ENCODE results near the gene MRGPRX3.

MRGPRX3 gene

DNA sequence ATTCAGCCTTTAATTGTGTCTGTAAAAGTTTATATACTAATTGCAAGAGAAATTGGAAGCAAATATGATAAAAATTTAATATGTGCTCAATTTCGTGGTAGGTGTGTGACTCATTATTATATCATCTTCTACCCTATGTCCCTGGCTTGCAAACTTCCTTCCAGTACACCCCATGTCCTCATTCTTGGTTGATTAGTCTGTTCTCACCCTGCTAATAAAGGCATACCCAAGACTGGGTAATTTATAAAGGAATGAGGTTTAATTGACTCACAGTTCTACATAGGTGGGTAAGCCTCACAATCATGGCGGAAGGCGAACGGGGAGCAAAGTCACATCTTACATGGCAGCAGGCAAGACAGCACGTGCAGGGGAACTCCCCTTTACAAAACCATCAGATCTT lies 11.9 kb downstream of the MRGPRX3 start:
- Histone ChIP-seq H3K36me3 (ENCODE audit: insufficient read depth, low read length) (no peaks in the 10 kb centered on the region), H3K4me1 (ENCODE audit: insufficient read depth, low read length) (no peaks in the 10 kb centered on the region), H3K27me3 (ENCODE audit: insufficient read depth, low read length, poor library complexity) (peaks cover 15% of the 10 kb centered on the region), H3K79me2 (ENCODE audit: insufficient read depth, low read length) (no peaks in the 10 kb centered on the region), H3K9me3 (ENCODE audit: insufficient read depth, low read length, severe bottlenecking) (no peaks in the 10 kb centered on the region), H4K20me1 (ENCODE audit: insufficient read depth, low read length) (no peaks in the 10 kb centered on the region), H3K4me3 (ENCODE audit: low read depth in 1 of 2, low read length in 2 of 2) (no peak overlapping the region), H3K9ac (ENCODE audit: low read depth, low read length) (no peak overlapping the region), H2AFZ (ENCODE audit: low read depth, low read length) (no peak overlapping the region), H3K27ac (ENCODE audit: low read length) (no peak overlapping the region), H3K4me2 (ENCODE audit: insufficient read depth, low read length) (no peak overlapping the region)
- TF ChIP-seq, protein P1, sequence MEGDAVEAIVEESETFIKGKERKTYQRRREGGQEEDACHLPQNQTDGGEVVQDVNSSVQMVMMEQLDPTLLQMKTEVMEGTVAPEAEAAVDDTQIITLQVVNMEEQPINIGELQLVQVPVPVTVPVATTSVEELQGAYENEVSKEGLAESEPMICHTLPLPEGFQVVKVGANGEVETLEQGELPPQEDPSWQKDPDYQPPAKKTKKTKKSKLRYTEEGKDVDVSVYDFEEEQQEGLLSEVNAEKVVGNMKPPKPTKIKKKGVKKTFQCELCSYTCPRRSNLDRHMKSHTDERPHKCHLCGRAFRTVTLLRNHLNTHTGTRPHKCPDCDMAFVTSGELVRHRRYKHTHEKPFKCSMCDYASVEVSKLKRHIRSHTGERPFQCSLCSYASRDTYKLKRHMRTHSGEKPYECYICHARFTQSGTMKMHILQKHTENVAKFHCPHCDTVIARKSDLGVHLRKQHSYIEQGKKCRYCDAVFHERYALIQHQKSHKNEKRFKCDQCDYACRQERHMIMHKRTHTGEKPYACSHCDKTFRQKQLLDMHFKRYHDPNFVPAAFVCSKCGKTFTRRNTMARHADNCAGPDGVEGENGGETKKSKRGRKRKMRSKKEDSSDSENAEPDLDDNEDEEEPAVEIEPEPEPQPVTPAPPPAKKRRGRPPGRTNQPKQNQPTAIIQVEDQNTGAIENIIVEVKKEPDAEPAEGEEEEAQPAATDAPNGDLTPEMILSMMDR (IDR thresholded peaks at IDR 0.05; ENCODE audit: borderline replicate concordance, extremely low read depth, low read length, poor library complexity, severe bottlenecking), result no peak
- ATAC-seq (ENCODE audit: insufficient read depth, low read depth), result no peak
- no peak for DNase-seq

DNA sequence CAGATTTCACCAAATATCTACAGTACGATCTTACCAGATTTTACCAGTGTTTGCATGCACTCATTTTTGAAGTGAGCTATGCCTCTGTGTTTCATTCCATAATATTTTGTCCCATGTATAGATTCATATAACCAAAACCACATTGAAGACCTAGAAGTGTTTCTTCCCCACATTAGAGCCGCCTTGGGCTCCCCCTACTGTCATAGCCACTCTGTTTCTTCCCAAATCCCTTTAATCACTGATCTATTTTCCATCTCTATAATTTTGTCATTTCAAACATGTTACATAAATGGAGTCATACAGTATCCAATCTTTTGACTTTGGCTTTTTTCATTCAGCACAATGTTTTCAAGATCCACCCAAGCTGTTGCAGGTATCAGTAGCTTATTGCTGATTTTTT lies 12.7 kb downstream of the MRGPRX3 start:
- no peak for TF ChIP-seq EZH2 (IDR thresholded peaks at IDR 0.05; ENCODE audit: borderline replicate concordance, low read depth, low read length, severe bottlenecking)
- TF ChIP-seq, protein P1 (IDR thresholded peaks at IDR 0.05; ENCODE audit: borderline replicate concordance, extremely low read depth, low read length, poor library complexity, severe bottlenecking), result peak; percentile 39
- H3K27me3 ChIP-seq (ENCODE audit: insufficient read depth, low read length, poor library complexity), result peaks cover 15% of the 10 kb centered on the region
- no peak overlapping the region for H2AFZ ChIP-seq (ENCODE audit: low read depth, low read length)
- no peaks in the 10 kb centered on the region for H3K9me3 ChIP-seq (ENCODE audit: insufficient read depth, low read length, severe bottlenecking)
- no peak for DNase-seq
- no peaks in the 10 kb centered on the region for H3K79me2 ChIP-seq (ENCODE audit: insufficient read depth, low read length)
- H3K36me3 ChIP-seq (ENCODE audit: insufficient read depth, low read length), result no peaks in the 10 kb centered on the region
- H4K20me1 ChIP-seq (ENCODE audit: insufficient read depth, low read length), result no peaks in the 10 kb centered on the region
- no peak for ATAC-seq (ENCODE audit: insufficient read depth, low read depth)
- no peak overlapping the region for H3K9ac ChIP-seq (ENCODE audit: low read depth, low read length)
- no peak overlapping the region for H3K27ac ChIP-seq (ENCODE audit: low read length)
- no peak overlapping the region for H3K4me2 ChIP-seq (ENCODE audit: insufficient read depth, low read length)
- H3K4me3 ChIP-seq (ENCODE audit: low read depth in 1 of 2, low read length in 2 of 2), result no peak overlapping the region
- H3K4me1 ChIP-seq (ENCODE audit: insufficient read depth, low read length), result no peaks in the 10 kb centered on the region

DNA sequence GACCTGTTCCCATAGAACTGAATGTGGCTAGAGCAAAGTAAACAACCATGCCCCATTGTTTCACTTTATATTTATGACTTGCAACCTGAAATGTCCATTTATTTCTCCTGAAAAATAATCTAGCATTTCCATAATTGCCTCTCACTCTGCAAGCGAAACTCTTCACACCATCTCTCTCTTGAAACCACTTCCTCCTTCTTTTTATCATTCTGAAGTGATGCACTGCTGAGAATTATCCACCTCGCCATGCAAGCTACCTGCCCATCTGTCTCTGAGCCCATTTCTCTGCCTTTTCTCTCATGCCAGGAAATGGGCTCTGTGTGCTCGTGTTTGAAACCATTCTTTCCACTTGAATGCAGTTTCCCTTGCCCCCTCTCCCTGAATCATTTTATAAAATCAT lies 13.5 kb downstream of the MRGPRX3 start:
- TF ChIP-seq, protein P1 (IDR thresholded peaks at IDR 0.05; ENCODE audit: borderline replicate concordance, extremely low read depth, low read length, poor library complexity, severe bottlenecking), result no peak
- TF ChIP-seq EZH2 (IDR thresholded peaks at IDR 0.05; ENCODE audit: borderline replicate concordance, low read depth, low read length, severe bottlenecking), result no peak
- no peak overlapping the region for H3K27ac ChIP-seq (ENCODE audit: low read length)
- no peak overlapping the region for H3K4me3 ChIP-seq (ENCODE audit: low read depth in 1 of 2, low read length in 2 of 2)
- no peak overlapping the region for H2AFZ ChIP-seq (ENCODE audit: low read depth, low read length)
- H4K20me1 ChIP-seq (ENCODE audit: insufficient read depth, low read length), result no peaks in the 10 kb centered on the region
- DNase-seq (no peak), ATAC-seq (ENCODE audit: insufficient read depth, low read depth) (no peak)
- no peaks in the 10 kb centered on the region for H3K79me2 ChIP-seq (ENCODE audit: insufficient read depth, low read length)
- H3K36me3 ChIP-seq (ENCODE audit: insufficient read depth, low read length), result no peaks in the 10 kb centered on the region
- no peaks in the 10 kb centered on the region for H3K4me1 ChIP-seq (ENCODE audit: insufficient read depth, low read length)
- H3K9ac ChIP-seq (ENCODE audit: low read depth, low read length), result no peak overlapping the region
- no peak overlapping the region for H3K4me2 ChIP-seq (ENCODE audit: insufficient read depth, low read length)
- H3K9me3 ChIP-seq (ENCODE audit: insufficient read depth, low read length, severe bottlenecking), result no peaks in the 10 kb centered on the region
- peaks cover 15% of the 10 kb centered on the region for H3K27me3 ChIP-seq (ENCODE audit: insufficient read depth, low read length, poor library complexity)

DNA sequence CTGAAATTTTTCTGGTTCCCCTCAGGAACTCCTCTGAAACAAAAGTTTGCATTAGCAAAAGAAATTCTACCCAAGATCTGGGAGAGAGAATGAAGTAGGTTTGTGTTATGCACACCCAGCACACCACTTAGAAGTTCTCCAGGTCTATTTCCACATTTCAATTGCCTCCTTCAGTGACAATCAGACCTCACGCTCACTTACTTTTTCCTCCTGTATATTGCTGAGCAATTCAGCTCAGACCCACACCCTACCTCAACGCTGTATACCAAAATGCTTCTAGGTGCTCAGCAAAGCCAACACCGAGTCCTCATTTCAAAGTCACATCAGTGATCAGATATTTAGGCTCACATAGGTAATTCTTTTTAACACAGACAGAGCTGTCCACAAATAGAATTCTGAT lies 19.2 kb downstream of the MRGPRX3 start:
- no peaks in the 10 kb centered on the region for H4K20me1 ChIP-seq (ENCODE audit: insufficient read depth, low read length)
- H3K27me3 ChIP-seq (ENCODE audit: insufficient read depth, low read length, poor library complexity), result peaks cover 21% of the 10 kb centered on the region
- no peaks in the 10 kb centered on the region for H3K36me3 ChIP-seq (ENCODE audit: insufficient read depth, low read length)
- H3K79me2 ChIP-seq (ENCODE audit: insufficient read depth, low read length), result no peaks in the 10 kb centered on the region
- no peak overlapping the region for H3K4me2 ChIP-seq (ENCODE audit: insufficient read depth, low read length)
- H3K9ac ChIP-seq (ENCODE audit: low read depth, low read length), result no peak overlapping the region
- no peak overlapping the region for H3K4me3 ChIP-seq (ENCODE audit: low read depth in 1 of 2, low read length in 2 of 2)
- DNase-seq (no peak), ATAC-seq (ENCODE audit: insufficient read depth, low read depth) (no peak)
- no peak overlapping the region for H3K27ac ChIP-seq (ENCODE audit: low read length)
- no peaks in the 10 kb centered on the region for H3K9me3 ChIP-seq (ENCODE audit: insufficient read depth, low read length, severe bottlenecking)
- no peak overlapping the region for H2AFZ ChIP-seq (ENCODE audit: low read depth, low read length)
- TF ChIP-seq, protein P1 (IDR thresholded peaks at IDR 0.05; ENCODE audit: borderline replicate concordance, extremely low read depth, low read length, poor library complexity, severe bottlenecking), result no peak
- no peak for TF ChIP-seq EZH2 (IDR thresholded peaks at IDR 0.05; ENCODE audit: borderline replicate concordance, low read depth, low read length, severe bottlenecking)
- H3K4me1 ChIP-seq (ENCODE audit: insufficient read depth, low read length), result no peaks in the 10 kb centered on the region

Data from DND-41 (cell line).